H9 (cell line): ENCODE data around the gene EXPH5. TPM values are rescaled to one million over a fixed set of nuclear protein-coding genes. Genes with fewer than 3 reads are reported as not detected.

Experiments used
- DNase-seq: peaks from one replicate; pipeline ENCODE4 v3.0.0-alpha.2; 2017
- H2AFZ ChIP-seq: one replicate; pipeline ENCODE4 v1.6.1; 2013; ENCODE audit warnings: mild to moderate bottlenecking, low read length, control low read depth, moderate library complexity
- H2AK5ac ChIP-seq: 2 replicates; pipeline ENCODE4 v1.6.1; 2013; ENCODE audit warnings: low read length, control low read depth, mixed read lengths; ENCODE audit not compliant: insufficient read length
- H2BK120ac ChIP-seq: one replicate; pipeline ENCODE4 v1.6.1; 2013; ENCODE audit warnings: low read depth, mild to moderate bottlenecking, low read length, control low read depth, inconsistent platforms; ENCODE audit not compliant: poor library complexity, severe bottlenecking
- H2BK12ac ChIP-seq: 2 replicates; pipeline ENCODE4 v1.6.1; 2013; ENCODE audit warnings: low read length, control low read depth, mixed read lengths, low read depth; ENCODE audit not compliant: insufficient read length
- H2BK15ac ChIP-seq: 2 replicates; pipeline ENCODE4 v1.6.1; 2013; ENCODE audit warnings: low read depth, low read length, control low read depth
- H2BK20ac ChIP-seq: one replicate; pipeline ENCODE4 v1.6.1; 2013; ENCODE audit warnings: low read depth, mild to moderate bottlenecking, low read length, control low read depth, inconsistent platforms; ENCODE audit not compliant: poor library complexity, severe bottlenecking
- H2BK5ac ChIP-seq: 2 replicates; pipeline ENCODE4 v1.6.1; 2013; ENCODE audit warnings: low read length, control low read depth, mixed read lengths; ENCODE audit not compliant: insufficient read length
- H3K14ac ChIP-seq: 2 replicates; pipeline ENCODE4 v1.6.1; 2013; ENCODE audit warnings: low read length, control low read depth; ENCODE audit not compliant: insufficient read depth
- H3K18ac ChIP-seq: 2 replicates; pipeline ENCODE4 v1.6.1; 2013; ENCODE audit warnings: low read depth, mild to moderate bottlenecking, mixed read lengths, low read length, control low read depth; ENCODE audit not compliant: insufficient read length
- H3K23ac ChIP-seq: 2 replicates; pipeline ENCODE4 v1.6.1; 2013; ENCODE audit warnings: low read length, control low read depth, mixed read lengths, low read depth; ENCODE audit not compliant: insufficient read length
- H3K23me2 ChIP-seq: 2 replicates; pipeline ENCODE4 v1.6.1; 2013; ENCODE audit warnings: low read depth, mild to moderate bottlenecking, mixed read lengths, low read length, control low read depth; ENCODE audit not compliant: insufficient read length, poor library complexity, severe bottlenecking
- H3K27ac ChIP-seq: 2 replicates; pipeline ENCODE4 v1.5.1; 2013; ENCODE audit warnings: low read length, control low read depth, mixed read lengths, low read depth; ENCODE audit not compliant: insufficient read length
- H3K27me3 ChIP-seq: 2 replicates; pipeline ENCODE4 v1.6.1; 2013; ENCODE audit warnings: low read length, control low read depth, inconsistent platforms; ENCODE audit not compliant: insufficient read depth
- H3K4ac ChIP-seq: 2 replicates; pipeline ENCODE4 v1.6.1; 2013; ENCODE audit warnings: low read depth, mild to moderate bottlenecking, control low read depth, inconsistent platforms, low read length, moderate library complexity
- H3K4me1 ChIP-seq: 2 replicates; pipeline ENCODE4 v1.6.1; 2013; ENCODE audit warnings: low read length, control low read depth, inconsistent platforms; ENCODE audit not compliant: insufficient read depth
- H3K4me2 ChIP-seq: 2 replicates; pipeline ENCODE4 v1.6.1; 2013; ENCODE audit warnings: low read length, control low read depth, mixed read lengths; ENCODE audit not compliant: insufficient read length, insufficient read depth
- H3K56ac ChIP-seq: 2 replicates; pipeline ENCODE4 v1.6.1; 2013; ENCODE audit warnings: low read depth, mild to moderate bottlenecking, mixed read lengths, low read length, control low read depth; ENCODE audit not compliant: insufficient read length
- H3K79me1 ChIP-seq: 2 replicates; pipeline ENCODE4 v1.6.1; 2013; ENCODE audit warnings: low read depth, mild to moderate bottlenecking, moderate library complexity, low read length, control low read depth, inconsistent platforms; ENCODE audit not compliant: insufficient read depth, poor library complexity, severe bottlenecking
- H3K79me2 ChIP-seq: 2 replicates; pipeline ENCODE4 v1.6.1; 2013; ENCODE audit warnings: low read length, control low read depth, inconsistent platforms; ENCODE audit not compliant: insufficient read depth
- H3K9ac ChIP-seq: 2 replicates; pipeline ENCODE4 v1.6.1; 2013; ENCODE audit warnings: low read length, control low read depth, mixed read lengths; ENCODE audit not compliant: insufficient read length; ENCODE audit errors: extremely low read depth
- H3K9me3 ChIP-seq: one replicate; pipeline ENCODE4 v1.6.1; 2013; ENCODE audit warnings: low read depth, low read length, inconsistent platforms; ENCODE audit not compliant: control insufficient read depth
- H3T11ph ChIP-seq: one replicate; pipeline ENCODE4 v1.6.1; 2013; ENCODE audit warnings: mild to moderate bottlenecking, low read length, control low read depth, inconsistent platforms
- H4K20me1 ChIP-seq: one replicate; pipeline ENCODE4 v1.6.1; 2013; ENCODE audit not compliant: control insufficient read depth, insufficient read length, insufficient read depth
- H4K5ac ChIP-seq: 2 replicates; pipeline ENCODE4 v1.6.1; 2013; ENCODE audit warnings: low read depth, mild to moderate bottlenecking, mixed read lengths, low read length, control low read depth; ENCODE audit not compliant: insufficient read length
- H4K8ac ChIP-seq: replicated peaks from 2 replicates; pipeline ENCODE4 v1.6.1; 2013; ENCODE audit warnings: low read length, control low read depth, mixed read lengths, low read depth; ENCODE audit not compliant: insufficient read length
- H4K91ac ChIP-seq: 2 replicates; pipeline ENCODE4 v1.6.1; 2013; ENCODE audit warnings: low read depth, mild to moderate bottlenecking, moderate library complexity, mixed read lengths, low read length, control low read depth; ENCODE audit not compliant: insufficient read length
- H3K27ac Mint-ChIP-seq, 3 experiments: 2 replicates in 2 of 3; 3 replicates in 1 of 3; pipeline ENCODE4 v1.8.0; 2020 to 2021; ENCODE audit warnings: mixed read lengths in 3 of 3, mild to moderate bottlenecking in 1 of 3, moderate library complexity in 1 of 3
- H3K27me3 Mint-ChIP-seq: 2 replicates; pipeline ENCODE4 v1.8.0; 2021; ENCODE audit warnings: low read depth, mild to moderate bottlenecking, moderate library complexity, mixed read lengths
- H3K36me3 Mint-ChIP-seq, 3 experiments: 2 replicates in 2 of 3; 3 replicates in 1 of 3; pipeline ENCODE4 v1.8.0; 2020 to 2021; ENCODE audit warnings: low read depth in 3 of 3, mixed read lengths in 3 of 3; ENCODE audit not compliant: insufficient read depth in 1 of 3
- H3K4me1 Mint-ChIP-seq, 2 experiments: 2 replicates each; pipeline ENCODE4 v1.8.0; 2020; ENCODE audit warnings: mixed read lengths in 2 of 2
- H3K4me3 Mint-ChIP-seq, 2 experiments: 2 replicates in 1 of 2; 3 replicates in 1 of 2; pipeline ENCODE4 v1.8.0; 2020 to 2021; ENCODE audit warnings: mild to moderate bottlenecking in 2 of 2, mixed read lengths in 2 of 2, moderate library complexity in 1 of 2
- H3K9me3 Mint-ChIP-seq, 2 experiments: 2 replicates in 1 of 2; 3 replicates in 1 of 2; pipeline ENCODE4 v1.8.0; 2020; ENCODE audit warnings: mild to moderate bottlenecking in 2 of 2, mixed read lengths in 2 of 2, moderate library complexity in 1 of 2
- WGBS: extraction: QIAGEN DNeasy Blood & Tissue Kit; methylation state at CpG from one replicate; pipeline ENCODE4 v1.1.7; 2013; ENCODE audit warnings: missing lambda C conversion rate, low lambda C conversion rate, mixed read lengths; ENCODE audit not compliant: insufficient read length; ENCODE audit errors: extremely low coverage; 5-methylcytosine and 5-hydroxymethylcytosine counted together
- total RNA-seq: library from RNA; stranded (reverse); gene quantifications from 2 replicates; pipeline ENCODE4 v1.2.1, GENCODE V29; 2021
- TF ChIP-seq, protein P1 (sequence below): fragments of 200-600 bp; sonication (generic); conservative IDR thresholded peaks from 3 replicates; pipeline ENCODE4 v1.8.0; 2021; ENCODE audit warnings: antibody characterized with exemption, mild to moderate bottlenecking

The EXPH5 gene
- total RNA-seq, 1 experiment from 2014 or later: 3.1 TPM

DNA sequence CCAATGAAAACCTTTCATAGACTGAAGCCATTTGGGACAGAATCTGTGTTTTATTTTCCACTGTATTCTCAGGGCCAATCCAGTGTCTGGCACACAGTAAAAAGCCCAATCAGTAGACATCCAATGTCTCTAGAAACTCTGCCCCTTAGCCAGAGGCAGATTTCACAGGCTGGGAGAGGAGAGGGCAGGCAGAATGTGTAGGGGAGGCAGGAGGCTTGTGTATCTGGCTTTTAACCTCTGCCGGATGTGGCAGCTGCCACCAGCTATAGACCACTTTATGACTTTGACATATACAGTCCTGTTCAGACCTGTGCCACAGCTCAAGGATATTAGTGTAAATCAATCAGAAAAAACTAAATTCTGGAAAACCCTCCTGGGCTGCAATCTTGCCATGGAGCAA, 4.4 kb downstream of the EXPH5 start:
- no CpG with 5 or more reads among the region's 1 CpG for WGBS
- no peak overlapping the region for H2BK20ac ChIP-seq

More for the DNA sequence above, 4.4 kb downstream of the EXPH5 start:
- no peaks in the 10 kb centered on the region for H3K36me3 Mint-ChIP-seq
- no peaks in the 10 kb centered on the region; the same call in 1 of the 2 replicates for H3K4me1 ChIP-seq
- H3K14ac ChIP-seq: no peak overlapping the region
- H3K27ac ChIP-seq: no peak overlapping the region
- no peak overlapping the region for H4K5ac ChIP-seq
- peaks cover 20 to 21% of the 10 kb centered on the region in 2 experiments for H3K4me1 Mint-ChIP-seq
- H3K27ac Mint-ChIP-seq: 0 out of 7 replicates have a peak overlapping the region, but pooled peaks of 1 of the 3 experiments have one; percentile 27
- no peak overlapping the region for H3K18ac ChIP-seq
- H2AK5ac ChIP-seq: no peak overlapping the region
- H3K56ac ChIP-seq: no peak overlapping the region
- no peak overlapping the region for H3K4me3 Mint-ChIP-seq
- H4K20me1 ChIP-seq: no peaks in the 10 kb centered on the region
- peaks cover 17% of the 10 kb centered on the region for H3K27me3 Mint-ChIP-seq
- H3K4ac ChIP-seq: no peak overlapping the region
- no peak overlapping the region for H2BK120ac ChIP-seq
- H3K9me3 Mint-ChIP-seq: no peaks in the 10 kb centered on the region; a peak in 1 of 5 replicates
- no peak overlapping the region for H2BK12ac ChIP-seq
- no peak overlapping the region for H3K9ac ChIP-seq
- TF ChIP-seq, protein P1, sequence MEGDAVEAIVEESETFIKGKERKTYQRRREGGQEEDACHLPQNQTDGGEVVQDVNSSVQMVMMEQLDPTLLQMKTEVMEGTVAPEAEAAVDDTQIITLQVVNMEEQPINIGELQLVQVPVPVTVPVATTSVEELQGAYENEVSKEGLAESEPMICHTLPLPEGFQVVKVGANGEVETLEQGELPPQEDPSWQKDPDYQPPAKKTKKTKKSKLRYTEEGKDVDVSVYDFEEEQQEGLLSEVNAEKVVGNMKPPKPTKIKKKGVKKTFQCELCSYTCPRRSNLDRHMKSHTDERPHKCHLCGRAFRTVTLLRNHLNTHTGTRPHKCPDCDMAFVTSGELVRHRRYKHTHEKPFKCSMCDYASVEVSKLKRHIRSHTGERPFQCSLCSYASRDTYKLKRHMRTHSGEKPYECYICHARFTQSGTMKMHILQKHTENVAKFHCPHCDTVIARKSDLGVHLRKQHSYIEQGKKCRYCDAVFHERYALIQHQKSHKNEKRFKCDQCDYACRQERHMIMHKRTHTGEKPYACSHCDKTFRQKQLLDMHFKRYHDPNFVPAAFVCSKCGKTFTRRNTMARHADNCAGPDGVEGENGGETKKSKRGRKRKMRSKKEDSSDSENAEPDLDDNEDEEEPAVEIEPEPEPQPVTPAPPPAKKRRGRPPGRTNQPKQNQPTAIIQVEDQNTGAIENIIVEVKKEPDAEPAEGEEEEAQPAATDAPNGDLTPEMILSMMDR: no peak
- H3K79me2 ChIP-seq: 0 out of 2 replicates have a peak, but pooled peaks cover 2% of the 10 kb centered on the region
- peaks cover 6% of the 10 kb centered on the region; the same call in 1 of the 2 replicates for H3K27me3 ChIP-seq
- H3K4me2 ChIP-seq: no peak overlapping the region
- no peak overlapping the region for H2BK5ac ChIP-seq
- H3K23me2 ChIP-seq: peaks cover 10% of the 10 kb centered on the region
- no peak overlapping the region for H4K91ac ChIP-seq
- no peaks in the 10 kb centered on the region for H3K79me1 ChIP-seq
- H2BK15ac ChIP-seq: no peak overlapping the region
- no peak overlapping the region for H2AFZ ChIP-seq
- no peak for DNase-seq
- H4K8ac ChIP-seq: no peak overlapping the region
- H3K9me3 ChIP-seq: no peaks in the 10 kb centered on the region
- no peak overlapping the region for H3T11ph ChIP-seq
- no peak overlapping the region for H3K23ac ChIP-seq
